DOHH2 (cell line): ENCODE data around the gene LAMB1.

Experiments used
- H3F3A ChIP-seq: fragments of 200-600 bp; sonication (generic), shearing (Covaris generic); 2 replicates; pipeline ENCODE4 v1.6.0; 2016; ENCODE audit warnings: antibody characterized with exemption, mild to moderate bottlenecking; ENCODE audit not compliant: control insufficient read depth, insufficient read depth
- H3K27ac ChIP-seq: fragments of 200-600 bp; sonication (generic); 2 replicates; pipeline ENCODE4 v1.5.1; 2014; ENCODE audit warnings: low read depth, mild to moderate bottlenecking, low read length, moderate library complexity
- H3K27me3 ChIP-seq: fragments of 200-600 bp; sonication (generic); 2 replicates; pipeline ENCODE4 v1.6.1; 2014; ENCODE audit warnings: mild to moderate bottlenecking, low read length, mixed read lengths; ENCODE audit not compliant: control insufficient read depth
- H3K36me3 ChIP-seq: fragments of 200-600 bp; sonication (generic); 2 replicates; pipeline ENCODE4 v1.6.1; 2014; ENCODE audit warnings: mild to moderate bottlenecking, low read length, moderate library complexity, mixed read lengths; ENCODE audit not compliant: control insufficient read depth
- H3K4me1 ChIP-seq: fragments of 200-600 bp; sonication (generic); 2 replicates; pipeline ENCODE4 v1.6.1; 2014; ENCODE audit warnings: mild to moderate bottlenecking, low read length, mixed read lengths; ENCODE audit not compliant: control insufficient read depth
- H3K4me2 ChIP-seq: fragments of 200-600 bp; sonication (generic); 2 replicates; pipeline ENCODE4 v1.6.0; 2014; ENCODE audit warnings: mild to moderate bottlenecking, low read length, moderate library complexity
- H3K4me3 ChIP-seq: fragments of 200-600 bp; sonication (generic); 2 replicates; pipeline ENCODE4 v1.5.1; 2014; ENCODE audit warnings: mild to moderate bottlenecking, low read length, mixed read lengths
- H3K79me2 ChIP-seq: fragments of 200-600 bp; sonication (generic); 2 replicates; pipeline ENCODE4 v1.6.1; 2014; ENCODE audit warnings: mild to moderate bottlenecking, low read length, mixed read lengths; ENCODE audit not compliant: control insufficient read depth
- H3K9me2 ChIP-seq: fragments of 200-600 bp; sonication (generic); replicated peaks from 2 replicates; pipeline ENCODE4 v1.6.1; 2014; ENCODE audit warnings: mild to moderate bottlenecking, low read length, mixed read lengths; ENCODE audit not compliant: control insufficient read depth
- H3K9me3 ChIP-seq: fragments of 200-600 bp; sonication (generic); 2 replicates; pipeline ENCODE4 v1.6.1; 2014; ENCODE audit warnings: antibody characterized with exemption, low read length, mixed read lengths; ENCODE audit not compliant: control insufficient read depth, insufficient read depth
- H4K20me1 ChIP-seq: fragments of 200-600 bp; sonication (generic); 2 replicates; pipeline ENCODE4 v1.6.0; 2014; ENCODE audit warnings: low read depth, mild to moderate bottlenecking, antibody characterized with exemption, low read length, moderate library complexity; ENCODE audit not compliant: control insufficient read depth, insufficient read depth
- CTCF ChIP-seq: fragments of 200-600 bp; sonication (generic); IDR thresholded peaks from one replicate; pipeline ENCODE4 v1.5.1; 2014; ENCODE audit warnings: antibody characterized with exemption, mild to moderate bottlenecking, low read depth, low read length; ENCODE audit not compliant: poor library complexity, severe bottlenecking
- EZH2phosphoT487 ChIP-seq: fragments of 200-600 bp; sonication (generic); IDR thresholded peaks from 2 replicates; pipeline ENCODE4 v1.6.1; 2017; ENCODE audit warnings: borderline replicate concordance, mild to moderate bottlenecking, antibody characterized with exemption, low read length, moderate library complexity, mixed read lengths

The LAMB1 gene

GRCh38 chr7:108003599-108003935 lies 606 bp upstream of the LAMB1 start:
- H4K20me1 ChIP-seq: no peaks in the 10 kb centered on the region
- no peaks in the 10 kb centered on the region for H3F3A ChIP-seq
- no peaks in the 10 kb centered on the region for H3K36me3 ChIP-seq
- no peaks in the 10 kb centered on the region for H3K27me3 ChIP-seq
- H3K79me2 ChIP-seq: no peaks in the 10 kb centered on the region
- H3K4me3 ChIP-seq: no peak overlapping the region
- TF ChIP-seq EZH2phosphoT487 (no peak), CTCF (no peak)
- no peaks in the 10 kb centered on the region for H3K9me2 ChIP-seq
- peaks cover 12% of the 10 kb centered on the region for H3K9me3 ChIP-seq
- no peaks in the 10 kb centered on the region for H3K4me1 ChIP-seq
- no peak overlapping the region for H3K4me2 ChIP-seq
- no peak overlapping the region for H3K27ac ChIP-seq

GRCh38 chr7:108001764-108002725 lies 916 bp downstream of the LAMB1 start:
- peaks cover 12% of the 10 kb centered on the region for H3K9me3 ChIP-seq
- TF ChIP-seq EZH2phosphoT487 (no peak), CTCF (no peak)
- no peaks in the 10 kb centered on the region for H3K36me3 ChIP-seq
- no peak overlapping the region for H3K4me2 ChIP-seq
- H3K79me2 ChIP-seq: no peaks in the 10 kb centered on the region
- no peaks in the 10 kb centered on the region for H3K4me1 ChIP-seq
- H3K27ac ChIP-seq: no peak overlapping the region
- no peaks in the 10 kb centered on the region for H4K20me1 ChIP-seq
- H3K9me2 ChIP-seq: no peaks in the 10 kb centered on the region
- no peak overlapping the region for H3K4me3 ChIP-seq
- H3K27me3 ChIP-seq: peaks cover 4% of the 10 kb centered on the region; the same call in 1 of the 2 replicates
- H3F3A ChIP-seq: no peaks in the 10 kb centered on the region

GRCh38 chr7:108000875-108001763 lies 1.8 kb downstream of the LAMB1 start:
- Histone ChIP-seq H3K27me3 (peaks cover 4% of the 10 kb centered on the region; the same call in 1 of the 2 replicates), H3K9me3 (peaks cover 12% of the 10 kb centered on the region), H4K20me1 (no peaks in the 10 kb centered on the region), H3K4me2 (no peak overlapping the region), H3K27ac (no peak overlapping the region), H3K36me3 (no peaks in the 10 kb centered on the region), H3F3A (no peaks in the 10 kb centered on the region), H3K79me2 (no peaks in the 10 kb centered on the region), H3K4me1 (no peaks in the 10 kb centered on the region), H3K4me3 (no peak overlapping the region), H3K9me2 (no peaks in the 10 kb centered on the region)
- TF ChIP-seq CTCF (no peak), EZH2phosphoT487 (no peak)
